H1 (cell line): ENCODE measurements around the gene SLC8A3. TPM values are rescaled to one million over a fixed set of nuclear protein-coding genes. Genes with fewer than 3 reads are reported as not detected.

ENCODE experiments used
- FOSL1 ChIP-seq: IDR thresholded peaks from 2 replicates; pipeline ENCODE4 v1.6.1; 2011; ENCODE audit warnings: mild to moderate bottlenecking, low read depth, low read length, moderate library complexity; ENCODE audit not compliant: insufficient read depth
- KDM4A ChIP-seq: IDR thresholded peaks from one replicate; pipeline ENCODE4 v1.7.1; 2012; ENCODE audit warnings: low read depth, mild to moderate bottlenecking, moderate library complexity, low read length, inconsistent platforms; ENCODE audit not compliant: severe bottlenecking
- RFX5 ChIP-seq: IDR thresholded peaks from 2 replicates; pipeline ENCODE4 v1.6.1; 2011; ENCODE audit warnings: low read depth, low read length, improper control_type of control experiment, borderline replicate concordance
- SIX5 ChIP-seq: IDR thresholded peaks from 2 replicates; pipeline ENCODE4 v1.6.1; 2011; ENCODE audit warnings: mild to moderate bottlenecking, low read depth, low read length
- polyA plus RNA-seq, 7 experiments: library from polyadenylated mRNA; depleted of rRNA in 3 of 7; stranded (reverse) in 5 of 7; unstranded in 2 of 7; fragments of >200 nt in 5 of 7; fragments of 200-250 nt in 2 of 7; gene quantifications; 1 replicate in 5 of 7; 2 replicates in 1 of 7; 4 replicates in 1 of 7; pipeline versions ENCODE4 v1.2.1 to v1.2.3, GENCODE V29; 2011 to 2013; ENCODE audit warnings: missing spikeins in 2 of 7, mixed read lengths in 2 of 7
- total RNA-seq: library from RNA; stranded (reverse); fragmentation: NEBNext Ultra II Directional; extraction: Animal tissue kit (Norgen Biotek cat#: 25700); gene quantifications from 2 replicates; pipeline ENCODE4 v1.2.1, GENCODE V29; 2021

The SLC8A3 gene
- total and polyA plus RNA-seq, 2 of the 8 experiments (the other 6 are each of a cell fraction or from before 2014, with no cell fraction given) = 0.38 to 1.1 TPM

- TF ChIP-seq RFX5 (no peak), KDM4A (no peak), FOSL1 (no peak), SIX5 (no peak)
These were observed 17.8 kb downstream of the SLC8A3 start (continued) for GRCh38 chr14:70170976-70171375.
